Mammary epithelial cell (primary cell): ENCODE data around the gene LRIG3.

ENCODE experiments used
- CTCF ChIP-seq, 2 donors: IDR thresholded peaks in 1 of 2; conservative IDR thresholded peaks in 1 of 2; 2 replicates each; pipeline ENCODE4 v1.5.1; 2011 to 2012; ENCODE audit warnings: inconsistent platforms in 2 of 2, low read length in 2 of 2, mild to moderate bottlenecking in 2 of 2, control low read depth in 1 of 2, low read depth in 1 of 2; ENCODE audit not compliant: insufficient read depth in 1 of 2; ENCODE audit errors: extremely low read depth in 1 of 2
- EZH2 ChIP-seq: IDR thresholded peaks from 2 replicates; pipeline ENCODE4 v1.6.1; 2012; ENCODE audit warnings: low read length, inconsistent platforms, borderline replicate concordance

- TF ChIP-seq CTCF (conservative IDR thresholded peaks at IDR 0.05 in 1 of 2, IDR thresholded peaks at IDR 0.05 in 1 of 2; ENCODE audit: extremely low read depth in 1 of 2, insufficient read depth in 1 of 2, low read depth in 1 of 2, low read length in 2 of 2) (no peak), EZH2 (no peak)
Observed at GRCh38 chr12:58932806-58933681, 12.7 kb upstream of the LRIG3 start.
